HG03159 (cell line): Measurements from ENCODE around the gene ZFP36L1.
A peak's percentile ranks its signal among the peaks of the same experiment; 100 is the strongest.

Experiments
- ATAC-seq: cut with Tn5 transposase; IDR thresholded peaks from one replicate; pipeline ENCODE4 v1.9.1; 2021; ENCODE audit warnings: mild to moderate bottlenecking, moderate library complexity; ENCODE audit not compliant: unreplicated experiment

ZFP36L1 gene

GRCh38 chr14:68816943-68817430 is 24.1 kb upstream of the ZFP36L1 start:
- no peak for ATAC-seq

- ATAC-seq: peak; percentile 53
Observed at GRCh38 chr14:68816183-68816942, 23.5 kb upstream of the ZFP36L1 start.

- no peak for ATAC-seq
Observed at GRCh38 chr14:68815298-68816182, 22.7 kb upstream of the ZFP36L1 start.

DNA sequence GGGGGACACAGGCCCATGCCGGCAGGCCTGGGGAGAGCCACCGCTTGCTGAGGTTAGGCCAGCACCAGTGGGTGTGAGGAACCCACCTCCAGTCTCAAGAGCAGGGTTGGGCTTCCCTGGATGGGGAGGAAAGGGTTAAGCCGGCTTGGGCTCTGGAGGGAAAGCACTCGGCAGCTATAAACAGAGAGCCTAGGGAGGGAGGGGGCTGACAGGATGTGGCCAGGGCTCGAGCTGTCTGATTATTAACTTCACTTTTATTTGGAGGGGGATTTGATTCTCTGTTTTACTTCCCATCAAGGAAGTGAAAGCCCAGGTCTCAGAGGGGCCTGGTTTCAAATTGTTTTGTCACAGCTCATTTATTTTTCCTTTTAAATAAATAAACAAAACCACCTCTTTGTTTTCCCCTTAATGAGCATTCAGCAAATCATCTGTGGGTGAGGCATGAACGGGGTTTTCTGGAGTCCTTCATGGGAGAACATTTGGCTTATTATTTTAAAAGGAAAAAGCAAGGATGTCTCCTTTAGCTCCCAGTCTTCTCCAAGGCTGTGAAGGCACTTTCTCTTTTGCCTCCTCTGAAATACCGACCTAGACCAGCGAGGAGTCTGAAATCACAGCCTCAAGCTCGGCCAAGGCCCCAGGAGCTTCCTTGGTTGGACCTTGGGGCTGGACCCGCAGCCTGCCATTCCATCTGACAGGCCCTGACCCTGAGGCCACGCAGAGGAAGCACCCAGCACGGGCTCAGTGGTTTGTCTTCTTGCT is 21.9 kb upstream of the ZFP36L1 start:
- ATAC-seq: peak; percentile 50

GRCh38 chr14:68814238-68814538 is 21.3 kb upstream of the ZFP36L1 start:
- ATAC-seq: no peak

DNA sequence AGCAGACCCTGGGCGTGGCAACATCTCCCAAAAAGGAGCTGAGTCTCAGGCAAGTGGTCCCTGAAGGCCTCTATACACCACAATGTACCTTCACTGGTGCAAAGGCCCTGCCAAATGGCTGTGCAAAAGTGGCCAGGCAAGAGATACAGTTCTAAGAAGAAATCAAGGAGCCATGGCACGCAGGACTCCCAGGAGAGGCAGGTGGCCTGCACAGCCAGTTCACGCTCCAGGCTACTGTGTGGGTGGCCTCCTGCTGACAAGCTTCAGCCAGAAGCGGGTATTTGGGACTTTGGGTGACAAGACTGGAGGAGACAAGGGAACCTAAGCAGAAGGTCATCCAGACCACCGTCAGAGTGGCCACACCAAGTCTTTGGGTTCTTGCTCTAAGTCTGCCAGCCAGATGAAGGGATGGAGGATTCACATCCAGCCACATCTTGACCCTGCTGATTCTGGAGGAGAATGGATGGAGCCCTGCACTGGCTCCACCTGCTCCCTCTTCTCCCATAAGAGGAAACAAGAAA is 20.5 kb upstream of the ZFP36L1 start:
- ATAC-seq: no peak

DNA sequence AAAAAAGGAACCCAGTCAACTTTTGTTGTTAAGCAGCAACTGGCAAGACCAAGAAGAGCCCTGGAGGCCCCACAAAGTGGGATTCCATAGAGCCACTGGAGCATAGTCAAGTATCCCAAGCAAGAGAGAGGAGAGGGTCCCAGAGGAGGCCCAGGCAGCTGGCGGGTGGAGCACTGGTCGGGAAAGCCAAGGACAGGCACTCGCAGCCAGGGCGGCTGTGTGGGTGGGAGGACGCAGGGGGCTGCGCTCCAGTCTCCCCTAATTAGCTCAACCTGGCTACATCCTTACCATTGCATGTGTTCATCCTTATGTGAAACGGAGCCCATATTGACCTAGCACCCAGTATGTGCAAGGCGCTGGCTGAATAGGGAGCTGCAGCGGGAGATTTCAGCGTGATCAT is 18.3 kb upstream of the ZFP36L1 start:
- no peak for ATAC-seq

DNA sequence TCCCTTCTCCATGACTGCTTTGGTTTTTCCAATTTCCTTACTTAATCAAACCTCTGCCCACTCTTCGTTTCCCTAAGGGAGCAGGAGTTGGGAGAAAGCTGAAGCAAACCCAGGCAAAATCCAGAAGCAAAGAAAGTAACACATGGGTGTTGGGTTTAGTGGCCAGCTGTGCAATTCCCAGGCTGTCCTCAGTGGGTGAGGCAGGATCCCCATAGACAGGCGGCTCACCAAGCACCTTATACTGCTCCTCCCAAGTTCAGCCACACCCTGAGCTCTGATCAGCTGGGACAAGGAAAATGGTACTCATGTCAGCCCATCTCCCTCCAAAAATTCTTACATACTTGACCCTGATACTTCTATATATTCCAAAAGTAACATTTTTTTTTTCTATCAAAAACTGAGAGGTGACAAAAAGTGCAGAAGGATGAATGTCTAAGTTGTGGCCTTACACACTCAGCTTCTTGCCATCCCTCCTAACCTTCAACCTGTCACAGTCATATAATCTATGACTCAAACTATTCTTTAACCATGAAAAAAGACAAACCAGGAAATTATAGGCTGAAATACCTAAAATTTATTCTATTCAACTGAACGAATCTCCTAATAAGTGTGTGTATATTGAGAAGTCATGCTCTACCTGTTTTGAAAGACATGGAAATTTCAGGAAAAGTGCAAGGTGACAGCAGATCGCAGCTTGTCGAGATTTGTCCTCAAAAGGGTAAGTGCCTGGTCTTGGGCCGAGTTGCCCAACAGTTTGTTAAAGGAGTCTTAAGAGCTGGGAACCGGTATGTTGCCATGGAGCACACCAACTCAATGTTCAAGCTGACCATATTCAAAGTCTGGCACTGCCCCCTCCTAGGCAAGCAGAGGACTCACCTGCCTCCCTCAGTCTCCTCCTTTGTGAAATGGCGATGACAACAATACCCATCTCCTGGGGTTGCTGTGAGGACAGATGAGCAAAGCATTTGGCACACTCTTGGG is 17.6 kb upstream of the ZFP36L1 start:
- no peak for ATAC-seq

- no peak for ATAC-seq
Observed at GRCh38 chr14:68809524-68809923, 16.7 kb upstream of the ZFP36L1 start.

DNA sequence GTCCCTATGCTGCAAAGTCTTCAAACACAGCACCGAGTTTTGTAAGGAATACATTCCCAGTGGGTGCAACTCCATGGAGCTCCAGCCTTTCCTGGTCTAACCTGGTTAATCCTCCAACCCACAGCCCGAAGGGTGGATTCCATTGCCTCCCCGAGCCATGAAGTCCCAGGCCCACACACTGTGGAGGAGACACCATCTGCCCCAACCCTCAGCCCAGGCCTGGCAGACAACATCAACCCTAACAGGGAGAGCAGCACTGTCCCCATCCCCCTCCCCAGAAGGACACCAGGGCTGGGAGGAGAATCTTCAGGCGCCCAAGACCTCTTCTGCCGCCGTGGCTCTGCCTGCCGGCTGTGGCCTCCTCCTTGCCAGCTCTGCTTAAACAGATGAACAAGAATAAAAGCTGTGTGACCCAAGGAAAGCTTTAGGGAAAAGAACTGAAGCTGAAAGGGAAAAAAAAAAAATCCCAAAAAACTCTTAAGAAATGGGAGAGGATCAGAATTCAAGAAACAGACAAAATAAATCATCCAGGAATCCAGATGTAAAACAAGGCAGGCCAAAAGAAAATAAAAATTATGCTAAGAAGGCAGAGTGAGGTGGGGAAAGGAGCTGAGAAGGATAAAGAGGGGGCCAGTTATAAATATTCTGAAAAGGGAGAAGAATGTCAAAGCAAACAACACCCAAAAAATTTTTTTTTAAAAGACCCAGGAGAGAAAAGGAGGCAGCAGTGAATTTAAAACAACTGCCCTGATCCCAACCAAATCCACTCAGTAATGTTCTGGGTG is 16.0 kb upstream of the ZFP36L1 start:
- ATAC-seq: no peak

GRCh38 chr14:68807987-68808386 is 15.1 kb upstream of the ZFP36L1 start:
- ATAC-seq: no peak

- ATAC-seq: no peak
Observed at GRCh38 chr14:68807148-68807600, 14.3 kb upstream of the ZFP36L1 start.

GRCh38 chr14:68806526-68807147 is 13.8 kb upstream of the ZFP36L1 start:
- ATAC-seq: no peak

GRCh38 chr14:68805414-68805813 is 12.5 kb upstream of the ZFP36L1 start:
- ATAC-seq: no peak

DNA sequence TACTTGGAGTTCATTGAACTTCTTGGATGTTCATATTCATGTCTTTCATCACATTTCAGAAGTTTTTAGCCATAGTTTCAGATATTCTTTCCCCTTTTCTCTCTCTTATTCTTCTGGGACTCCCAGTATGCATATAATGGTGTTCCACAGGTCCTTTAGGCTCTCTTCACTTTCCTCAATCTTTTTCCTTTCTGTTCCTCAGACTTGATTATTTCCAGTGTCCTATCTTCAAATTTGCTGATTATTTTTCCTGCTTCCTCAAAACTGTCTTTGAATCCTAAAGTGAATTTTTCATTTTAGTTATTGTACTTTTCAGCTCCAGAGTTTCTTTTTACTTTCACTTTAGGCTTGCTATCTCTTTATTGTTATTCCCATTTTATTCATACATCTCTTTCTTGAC is 8.8 kb upstream of the ZFP36L1 start:
- no peak for ATAC-seq

DNA sequence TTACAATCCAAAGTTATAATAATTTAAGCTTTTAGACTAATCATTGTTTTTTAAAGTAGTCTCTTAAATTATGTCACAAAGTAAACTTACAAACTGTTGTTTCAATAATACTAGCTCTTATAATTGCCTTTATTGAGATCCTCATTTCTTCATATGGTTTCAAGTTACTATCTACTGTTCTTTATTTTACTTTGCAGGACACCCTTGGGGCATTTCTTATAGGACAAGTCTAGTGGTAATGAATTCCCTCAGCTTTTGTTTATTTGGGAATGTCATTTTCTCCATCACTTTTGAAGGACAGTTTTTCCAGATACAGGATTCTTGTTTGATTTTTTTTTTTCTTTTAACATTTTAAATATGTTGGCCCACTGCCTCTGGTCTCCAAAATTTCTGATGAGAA is 8.1 kb upstream of the ZFP36L1 start:
- ATAC-seq: no peak

DNA sequence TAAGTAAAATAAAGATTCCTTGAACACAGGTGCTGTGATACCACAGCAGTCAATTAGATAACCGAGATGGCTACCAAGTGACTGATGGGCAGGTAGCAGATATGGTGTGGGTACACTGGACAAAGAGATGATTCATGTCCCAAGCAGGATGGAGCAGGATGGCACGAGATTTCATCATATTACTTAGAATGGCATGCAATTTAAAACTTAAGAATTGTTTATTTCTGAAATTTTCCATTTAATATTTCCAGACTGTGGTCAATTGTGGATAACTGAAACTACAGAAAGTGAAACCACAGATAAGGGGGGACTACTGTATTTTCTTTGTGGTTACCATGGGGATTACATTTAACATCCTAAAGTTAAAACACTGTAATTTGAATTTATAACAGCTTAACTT is 7.5 kb upstream of the ZFP36L1 start:
- ATAC-seq: no peak

- ATAC-seq: no peak
Observed at GRCh38 chr14:68798621-68799020, 5.8 kb upstream of the ZFP36L1 start.
